Endothelial cell of umbilical vein (primary cell): ENCODE results near the gene COPS9. TPM values are rescaled to one million over a fixed set of nuclear protein-coding genes. Genes with fewer than 3 reads are reported as not detected.

Experiments
- BruUV-seq: library from RNA; stranded (reverse); fragments of 400-500 nt; replicated peaks from 2 replicates; lab custom pipeline; 2021; lab: Mats Ljungman, UMichigan
- CTCF ChIA-PET: fragments of 300-600, 350-600 bp; sonication (Branson Sonifier 250); formaldehyde crosslinking; loops from one replicate; lab custom pipeline; 2021; ENCODE audit warnings: antibody characterized with exemption, inconsistent platforms; lab: Charles Lee
- POLR2A ChIA-PET: fragments of 300-600, 350-600 bp; sonication (Branson Sonifier 250); formaldehyde crosslinking; loops from one replicate; lab custom pipeline; 2021; ENCODE audit warnings: antibody characterized with exemption, inconsistent platforms; lab: Charles Lee
- DNase-seq: peaks from one replicate; pipeline ENCODE4 v3.0.0-alpha.2; 2011; ENCODE audit warnings: low read depth, low spot score
- FAIRE-seq: peaks from 2 replicates; lab custom pipeline; 2011; peaks lifted over from hg19 to GRCh38; lab: Jason Lieb, UNC
- H2AFZ ChIP-seq: 2 replicates; pipeline ENCODE4 v1.6.0; 2012; ENCODE audit warnings: low read depth, low read length, control low read depth, inconsistent platforms
- H3K27ac ChIP-seq: 2 replicates; pipeline ENCODE4 v1.5.1; 2011; ENCODE audit warnings: low read depth, mild to moderate bottlenecking, control low read depth, low read length, moderate library complexity; ENCODE audit not compliant: insufficient read depth
- H3K27me3 ChIP-seq, 2 experiments: 2 replicates each; pipeline versions ENCODE4 v1.6.0 to v1.6.1; 2011; ENCODE audit warnings: low read length in 2 of 2, mixed read lengths in 1 of 2; ENCODE audit not compliant: control insufficient read depth in 2 of 2, insufficient read depth in 2 of 2
- H3K36me3 ChIP-seq, 2 experiments: 2 replicates in 1 of 2; 3 replicates in 1 of 2; pipeline ENCODE4 v1.5.1; 2011; ENCODE audit warnings: low read length in 2 of 2, mild to moderate bottlenecking in 1 of 2, moderate library complexity in 1 of 2; ENCODE audit not compliant: control insufficient read depth in 2 of 2, insufficient read depth in 2 of 2; ENCODE audit errors: extremely low read depth in 1 of 2
- H3K4me1 ChIP-seq: 3 replicates; pipeline ENCODE4 v1.5.1; 2011; ENCODE audit warnings: mild to moderate bottlenecking, low read length; ENCODE audit not compliant: control insufficient read depth, insufficient read depth; ENCODE audit errors: extremely low read depth
- H3K4me2 ChIP-seq: 2 replicates; pipeline ENCODE4 v1.6.1; 2011; ENCODE audit warnings: low read length, control low read depth, mixed read lengths; ENCODE audit not compliant: insufficient read depth
- H3K4me3 ChIP-seq, 3 experiments: fragments of 200-600 bp in 1 of 3; sonication (generic), shearing (Covaris generic) in 1 of 3; replicated peaks in 1 of 3; 2 replicates each; pipeline ENCODE4 v1.5.1; 2011 to 2016; ENCODE audit warnings: control low read depth in 3 of 3, low read length in 3 of 3, mild to moderate bottlenecking in 2 of 3, inconsistent platforms in 1 of 3, low read depth in 1 of 3, moderate library complexity in 1 of 3; ENCODE audit not compliant: insufficient read depth in 1 of 3
- H3K79me2 ChIP-seq: 2 replicates; pipeline ENCODE4 v1.6.0; 2012; ENCODE audit warnings: low read length, inconsistent platforms; ENCODE audit not compliant: control insufficient read depth, insufficient read depth
- H3K9ac ChIP-seq: replicated peaks from 2 replicates; pipeline ENCODE3; 2011; ENCODE audit warnings: low read length, control low read depth; ENCODE audit not compliant: insufficient read depth; ENCODE audit errors: extremely low read depth
- H3K9me1 ChIP-seq: replicated peaks from 3 replicates; pipeline ENCODE4 v1.6.0; 2011; ENCODE audit warnings: mild to moderate bottlenecking, low read length; ENCODE audit not compliant: control insufficient read depth, insufficient read depth; ENCODE audit errors: extremely low read depth
- H3K9me3 ChIP-seq: replicated peaks from 2 replicates; pipeline ENCODE4 v1.5.1; 2012; ENCODE audit warnings: low read length, inconsistent platforms; ENCODE audit not compliant: control insufficient read depth, insufficient read depth
- H4K20me1 ChIP-seq: replicated peaks from 2 replicates; pipeline ENCODE3; 2011; ENCODE audit warnings: mild to moderate bottlenecking, low read length; ENCODE audit not compliant: control insufficient read depth, insufficient read depth; ENCODE audit errors: extremely low read depth
- EZH2 ChIP-seq: IDR thresholded peaks from 2 replicates; pipeline ENCODE4 v1.6.1; 2012; ENCODE audit warnings: borderline replicate concordance, low read depth, mild to moderate bottlenecking, moderate library complexity, low read length, inconsistent platforms; ENCODE audit not compliant: severe bottlenecking
- FOS ChIP-seq: IDR thresholded peaks from 2 replicates; pipeline ENCODE4 v1.6.1; 2011; ENCODE audit warnings: mild to moderate bottlenecking, low read length, moderate library complexity, borderline replicate concordance; ENCODE audit not compliant: insufficient read depth
- GATA2 ChIP-seq: IDR thresholded peaks from 2 replicates; pipeline ENCODE4 v1.7.0; 2011; ENCODE audit warnings: low read depth, mild to moderate bottlenecking, moderate library complexity, mixed read lengths, low read length; ENCODE audit not compliant: insufficient read length, insufficient read depth
- JUN ChIP-seq: IDR thresholded peaks from 2 replicates; pipeline ENCODE4 v1.6.1; 2011; ENCODE audit warnings: borderline replicate concordance, low read depth; ENCODE audit not compliant: insufficient read length, insufficient read depth
- MYC ChIP-seq: IDR thresholded peaks from one replicate; pipeline ENCODE4 v1.6.1; 2011; ENCODE audit warnings: mild to moderate bottlenecking, low read depth, low read length
- POLR2A ChIP-seq: IDR thresholded peaks from 2 replicates; pipeline ENCODE4 v1.6.1; 2012; ENCODE audit warnings: low read depth, mild to moderate bottlenecking, control low read depth, low read length
- POLR2AphosphoS5 ChIP-seq: IDR thresholded peaks from 2 replicates; pipeline ENCODE4 v1.6.1; 2012; ENCODE audit warnings: low read depth, mild to moderate bottlenecking, control low read depth, low read length, moderate library complexity; ENCODE audit not compliant: insufficient read depth
- dilution Hi-C: fragments of 300-500 bp; cut with MboI; formaldehyde crosslinking; loops from one replicate; pipeline ENCODE4 v1.15.0; 2019; ENCODE audit warnings: low sequenced_read_pairs; ENCODE audit not compliant: extremely low pct_ligation_motif_present
- intact Hi-C: fragments of 100-400 bp; cut with micrococcal nuclease; formaldehyde crosslinking; loops from one replicate; pipeline ENCODE4 v1.10.0; 2022
- polyA plus RNA-seq, 4 experiments: library from polyadenylated mRNA; depleted of rRNA in 3 of 4; stranded (reverse) in 3 of 4; unstranded in 1 of 4; fragments of >200 nt; gene quantifications; 2 replicates each; pipeline versions ENCODE4 v1.2.1 to v1.2.3, GENCODE V29; 2011 to 2012; ENCODE audit warnings: missing spikeins in 1 of 4
- total RNA-seq: library from RNA; stranded (reverse); gene quantifications from 2 replicates; pipeline ENCODE4 v1.2.3, GENCODE V29; 2021
- TF ChIP-seq, protein P1 (sequence below), 2 donors: IDR thresholded peaks; 1 replicate in 1 of 2; 2 replicates in 1 of 2; pipeline ENCODE4 v1.5.1; 2011; ENCODE audit warnings: low read length in 2 of 2, mild to moderate bottlenecking in 2 of 2, moderate library complexity in 2 of 2, control low read depth in 1 of 2, inconsistent platforms in 1 of 2, low read depth in 1 of 2; ENCODE audit not compliant: insufficient read depth in 1 of 2; ENCODE audit errors: extremely low read depth in 1 of 2
- TF ChIP-seq, protein P2 (sequence below): IDR thresholded peaks from 2 replicates; pipeline ENCODE4 v1.6.1; 2011; ENCODE audit not compliant: insufficient read depth, insufficient read length

The COPS9 gene
- total and polyA plus RNA-seq, 2 donors (not counting 3 experiments of a cell fraction or from before 2014, with no cell fraction given) = 196 to 361 TPM

DNA sequence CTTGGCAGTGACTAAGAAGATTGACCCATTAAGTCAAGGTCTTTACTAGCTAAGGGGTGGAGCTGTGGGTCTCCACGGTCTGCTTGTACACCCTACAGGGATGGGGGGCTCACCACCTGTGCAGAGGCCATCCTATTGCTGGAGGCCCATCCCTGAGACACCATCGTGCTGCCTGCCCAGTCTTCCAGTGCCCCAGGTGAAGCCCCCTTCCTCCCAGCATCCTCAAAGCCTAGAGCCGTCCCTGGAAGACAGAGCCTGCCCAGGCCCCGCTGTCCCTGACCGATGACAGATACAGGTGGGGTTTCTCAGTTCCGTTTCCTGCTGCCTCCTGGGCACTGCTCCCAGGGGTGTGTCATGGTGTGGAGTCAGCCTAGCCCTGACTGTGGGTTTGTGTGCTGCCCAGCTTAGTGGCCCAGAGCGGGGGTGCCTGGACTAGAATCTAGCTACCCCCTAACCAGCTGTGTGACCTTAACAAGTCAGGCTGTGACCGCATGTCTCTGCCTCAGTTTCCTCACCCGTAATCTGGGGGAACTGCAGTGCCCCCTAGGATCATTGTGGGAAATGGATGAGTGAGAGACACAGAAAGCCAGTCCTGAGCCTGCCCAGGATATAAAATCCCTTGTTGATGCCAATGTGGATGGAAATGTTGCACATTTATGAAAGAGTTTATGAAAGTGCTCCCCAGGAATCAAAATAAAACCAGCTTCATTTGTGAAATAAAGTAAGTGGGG, 2.3 kb upstream of the COPS9 start:
- CTCF ChIA-PET = interaction anchor here (1.9 kb wide), 1 partner anchor 77 kb away, joined by 15 read pairs; no protein-coding TSS in a partner anchor

More for the DNA sequence above, 2.3 kb upstream of the COPS9 start:
- H3K4me1 ChIP-seq = peaks cover 9% of the 10 kb centered on the region
- no peak overlapping the region for H3K27ac ChIP-seq
- dilution Hi-C loops = no loop called here
- TF ChIP-seq, protein P1, sequence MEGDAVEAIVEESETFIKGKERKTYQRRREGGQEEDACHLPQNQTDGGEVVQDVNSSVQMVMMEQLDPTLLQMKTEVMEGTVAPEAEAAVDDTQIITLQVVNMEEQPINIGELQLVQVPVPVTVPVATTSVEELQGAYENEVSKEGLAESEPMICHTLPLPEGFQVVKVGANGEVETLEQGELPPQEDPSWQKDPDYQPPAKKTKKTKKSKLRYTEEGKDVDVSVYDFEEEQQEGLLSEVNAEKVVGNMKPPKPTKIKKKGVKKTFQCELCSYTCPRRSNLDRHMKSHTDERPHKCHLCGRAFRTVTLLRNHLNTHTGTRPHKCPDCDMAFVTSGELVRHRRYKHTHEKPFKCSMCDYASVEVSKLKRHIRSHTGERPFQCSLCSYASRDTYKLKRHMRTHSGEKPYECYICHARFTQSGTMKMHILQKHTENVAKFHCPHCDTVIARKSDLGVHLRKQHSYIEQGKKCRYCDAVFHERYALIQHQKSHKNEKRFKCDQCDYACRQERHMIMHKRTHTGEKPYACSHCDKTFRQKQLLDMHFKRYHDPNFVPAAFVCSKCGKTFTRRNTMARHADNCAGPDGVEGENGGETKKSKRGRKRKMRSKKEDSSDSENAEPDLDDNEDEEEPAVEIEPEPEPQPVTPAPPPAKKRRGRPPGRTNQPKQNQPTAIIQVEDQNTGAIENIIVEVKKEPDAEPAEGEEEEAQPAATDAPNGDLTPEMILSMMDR (IDR thresholded peaks at IDR 0.05; ENCODE audit: extremely low read depth in 1 of 2, insufficient read depth in 1 of 2, low read depth in 1 of 2, low read length in 2 of 2) = no peak
- TF ChIP-seq POLR2A (no peak), GATA2 (no peak), FOS (no peak), JUN (no peak), EZH2 (no peak), POLR2AphosphoS5 (no peak), MYC (no peak)
- TF ChIP-seq, protein P2, sequence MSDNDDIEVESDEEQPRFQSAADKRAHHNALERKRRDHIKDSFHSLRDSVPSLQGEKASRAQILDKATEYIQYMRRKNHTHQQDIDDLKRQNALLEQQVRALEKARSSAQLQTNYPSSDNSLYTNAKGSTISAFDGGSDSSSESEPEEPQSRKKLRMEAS = no peak
- BruUV-seq = no TSS peak
- no peak overlapping the region for H3K4me2 ChIP-seq
- no peaks in the 10 kb centered on the region for H3K27me3 ChIP-seq
- no peak for DNase-seq
- H2AFZ ChIP-seq = no peak overlapping the region
- FAIRE-seq = no peak
- POLR2A ChIA-PET = no interaction called here
- H3K9me1 ChIP-seq = no peaks in the 10 kb centered on the region
- peaks cover 0 to 3% of the 10 kb centered on the region in 2 experiments for H3K36me3 ChIP-seq
- no peak overlapping the region for H3K4me3 ChIP-seq
- peaks cover 23% of the 10 kb centered on the region for H3K79me2 ChIP-seq
- no peaks in the 10 kb centered on the region for H3K9me3 ChIP-seq
- H4K20me1 ChIP-seq = no peaks in the 10 kb centered on the region
- intact Hi-C loops = loop anchor here (5.0 kb wide), 1 partner anchor 736 kb away; the partner anchor contains the start of gene HDAC4
- H3K9ac ChIP-seq = no peak overlapping the region
